K562 (cell line): Measurements from ENCODE around the gene ZNF513. TPM values are rescaled to one million over a fixed set of nuclear protein-coding genes. Genes with fewer than 3 reads are reported as not detected.

Experiments
- ATAC-seq: fragments of 200-7000 bp; cut with Tn5 transposase; 3 replicates; pipeline ENCODE4 v1.9.1; 2020; ENCODE audit warnings: moderate library complexity
- BruUV-seq: library from RNA; stranded (reverse); fragments of 400-500 nt; replicated peaks from 2 replicates; lab custom pipeline; 2021; lab: Mats Ljungman, UMichigan
- CTCF ChIA-PET: fragments of 300-600 bp; formaldehyde crosslinking; extraction: SDS; loops from one replicate; lab custom pipeline; 2021; ENCODE audit warnings: low intra/inter-chr PET ratio; lab: Yijun Ruan, JAX
- POLR2A ChIA-PET: fragments of 300-600, 350-650 bp; sonication (Branson Sonifier 250); formaldehyde crosslinking; extraction: SDS; loops from one replicate; lab custom pipeline; 2021; ENCODE audit warnings: antibody characterized with exemption, inconsistent platforms; lab: Yijun Ruan, JAX
- DNase-seq, 4 experiments: peaks; one replicate each; pipeline versions ENCODE4 v3.0.0 to v3.0.0-alpha.2; 2011 to 2018; ENCODE audit warnings: low spot score in 3 of 4, mixed read lengths in 3 of 4; ENCODE audit errors: extremely low read depth in 1 of 4
- FAIRE-seq: peaks from 2 replicates; lab custom pipeline; 2011; peaks lifted over from hg19 to GRCh38; lab: Jason Lieb, UNC
- H2AFZ ChIP-seq: 2 replicates; pipeline ENCODE4 v1.6.0; 2011; ENCODE audit warnings: low read depth, low read length, control low read depth, inconsistent platforms
- H3K27ac ChIP-seq: fragments of 200-600 bp; 3 replicates; pipeline ENCODE4 v1.8.0; 2011; ENCODE audit warnings: low read depth, mild to moderate bottlenecking, control low read depth, inconsistent platforms, low read length, moderate library complexity, mixed read lengths; ENCODE audit errors: extremely low read depth
- H3K27me3 ChIP-seq, 2 experiments: fragments of 300-600 bp in 1 of 2; 2 replicates in 1 of 2; 3 replicates in 1 of 2; pipeline versions ENCODE4 v1.6.0 to v1.8.0; 2011; ENCODE audit warnings: inconsistent platforms in 2 of 2, low read length in 2 of 2, mild to moderate bottlenecking in 1 of 2, mixed read lengths in 1 of 2, moderate library complexity in 1 of 2; ENCODE audit not compliant: control insufficient read depth in 2 of 2, insufficient read depth in 2 of 2
- H3K36me3 ChIP-seq: fragments of 300-600 bp; 3 replicates; pipeline ENCODE4 v1.8.0; 2011; ENCODE audit warnings: mild to moderate bottlenecking, low read length, inconsistent platforms; ENCODE audit not compliant: control insufficient read depth, insufficient read depth
- H3K4me1 ChIP-seq, 2 experiments: fragments of 200-600 bp in 1 of 2; replicated peaks in 1 of 2; 2 replicates in 1 of 2; 3 replicates in 1 of 2; pipeline versions ENCODE4 v1.5.1 to v1.8.0; 2011; ENCODE audit warnings: inconsistent platforms in 2 of 2, low read length in 2 of 2, mild to moderate bottlenecking in 1 of 2, mixed read lengths in 1 of 2, moderate library complexity in 1 of 2; ENCODE audit not compliant: control insufficient read depth in 2 of 2, insufficient read depth in 2 of 2
- H3K4me2 ChIP-seq: 2 replicates; pipeline ENCODE4 v1.6.1; 2011; ENCODE audit warnings: low read length, control low read depth, inconsistent platforms, mixed read lengths; ENCODE audit not compliant: insufficient read depth
- H3K4me3 ChIP-seq: fragments of 200-600 bp; sonication (generic), shearing (Covaris generic); 2 replicates; pipeline ENCODE4 v1.5.1; 2016; ENCODE audit warnings: control low read depth, inconsistent platforms
- H3K79me2 ChIP-seq: fragments of 200-600 bp; 3 replicates; pipeline ENCODE4 v1.8.0; 2011; ENCODE audit warnings: low read length, inconsistent platforms; ENCODE audit not compliant: control insufficient read depth, insufficient read depth
- H3K9ac ChIP-seq, 2 experiments: 2 replicates each; pipeline versions ENCODE4 v1.6.0 to v1.6.1; 2011; ENCODE audit warnings: low read depth in 2 of 2, low read length in 2 of 2, control low read depth in 1 of 2, inconsistent platforms in 1 of 2, mild to moderate bottlenecking in 1 of 2, mixed read lengths in 1 of 2; ENCODE audit not compliant: insufficient read depth in 1 of 2
- H3K9me1 ChIP-seq: one replicate; pipeline ENCODE4 v1.6.0; 2011; ENCODE audit warnings: inconsistent platforms, mild to moderate bottlenecking, low read length, moderate library complexity; ENCODE audit not compliant: control insufficient read depth, insufficient read depth
- H3K9me3 ChIP-seq: replicated peaks from 2 replicates; pipeline ENCODE4 v1.5.1; 2011; ENCODE audit warnings: low read depth, low read length, inconsistent platforms; ENCODE audit not compliant: control insufficient read depth, insufficient read depth
- H4K20me1 ChIP-seq: replicated peaks from 2 replicates; pipeline ENCODE4 v1.6.1; 2011; ENCODE audit warnings: low read length, inconsistent platforms, mixed read lengths; ENCODE audit not compliant: control insufficient read depth, insufficient read depth
- CXXC5 ChIP-seq: fragments of 250-450 bp; sonication (Bioruptor Pico); IDR thresholded peaks from 2 replicates; pipeline ENCODE4 v1.8.0; 2022; ENCODE audit warnings: inconsistent platforms, mild to moderate bottlenecking, moderate library complexity
- ETS2 ChIP-seq: IDR thresholded peaks from 2 replicates; pipeline ENCODE4 v1.6.1; 2016; ENCODE audit warnings: borderline replicate concordance, missing genetic modification characterization, mild to moderate bottlenecking, moderate library complexity, missing compliant biosample characterization; ENCODE audit not compliant: poor library complexity, severe bottlenecking
- POLR2G ChIP-seq: fragments of 200-400 bp; formaldehyde crosslinking; IDR thresholded peaks from 2 replicates; pipeline ENCODE4 v1.6.1; 2017; ENCODE audit warnings: low read depth, mild to moderate bottlenecking, antibody characterized with exemption, low read length, moderate library complexity
- PREB ChIP-seq: sonication (generic); formaldehyde crosslinking; IDR thresholded peaks from 2 replicates; pipeline ENCODE4 v1.8.1; 2023; ENCODE audit warnings: mild to moderate bottlenecking, missing genetic modification reagents
- ZBTB33 ChIP-seq: sonication (generic); formaldehyde crosslinking; IDR thresholded peaks from 2 replicates; pipeline ENCODE4 v1.8.1; 2023; ENCODE audit warnings: mild to moderate bottlenecking, missing genetic modification reagents
- WGBS: fragments of 100-300 bp; shearing (Covaris generic); methylation state at CpG from one replicate; pipeline ENCODE4 v1.1.6; 2016; ENCODE audit warnings: low coverage, mixed read lengths; ENCODE audit not compliant: insufficient coverage; ENCODE audit errors: missing lambda C conversion rate; 5-methylcytosine and 5-hydroxymethylcytosine counted together
- in situ Hi-C: fragments of 300-500 bp; cut with MboI; formaldehyde crosslinking; loops from 4 replicates; pipeline ENCODE4 v1.15.0; 2018; ENCODE audit warnings: inconsistent platforms, mixed read lengths
- intact Hi-C: fragments of 100-400 bp; cut with micrococcal nuclease; formaldehyde crosslinking; loops from 2 replicates; pipeline ENCODE4 v1.14.2; 2022
- polyA plus RNA-seq, 8 experiments: library from polyadenylated mRNA; depleted of rRNA in 4 of 8; stranded (reverse) in 5 of 8; unstranded in 3 of 8; fragments of >200 nt; fragmentation: Nextera tagmentation in 2 of 8; fragmentation: Illumina TruSeq in 1 of 8; extraction: Ambion mirVana in 2 of 8; extraction: Trizol in 1 of 8; gene quantifications; 2 replicates each; pipeline versions ENCODE4 v1.2.1 to v1.2.3, GENCODE V29; 2011 to 2014; ENCODE audit warnings: inconsistent platforms in 1 of 8, missing spikeins in 1 of 8
- total RNA-seq, 7 experiments: library from RNA; depleted of rRNA in 6 of 7; stranded (reverse); fragments of >200 nt in 6 of 7; fragmentation: Illumina TruSeq in 2 of 7; extraction: Trizol in 2 of 7; gene quantifications; 2 replicates each; pipeline versions ENCODE4 v1.2.1 to v1.2.3, GENCODE V29; 2011 to 2021; ENCODE audit warnings: low replicate concordance in 1 of 7

Gene ZNF513
- total and polyA plus RNA-seq, 9 of the 15 experiments (the other 6 are each of a cell fraction or from before 2014, with no cell fraction given): 0.04 to 13.6 (median 4.4) TPM

GRCh38 chr2:27393225-27393624, 12.7 kb upstream of the ZNF513 start:
- intact Hi-C loops: no loop called here

More at GRCh38 chr2:27393225-27393624, 12.7 kb upstream of the ZNF513 start:
- in situ Hi-C loops: no loop called here
- H3K4me3 ChIP-seq: no peak overlapping the region
- no peak overlapping the region for H3K9ac ChIP-seq
- no peaks in the 10 kb centered on the region for H3K9me3 ChIP-seq
- no peak overlapping the region for H2AFZ ChIP-seq
- no peaks in the 10 kb centered on the region for H3K9me1 ChIP-seq
- FAIRE-seq (no peak), DNase-seq (no peak), ATAC-seq (no peak)
- H4K20me1 ChIP-seq: no peaks in the 10 kb centered on the region; the same call in 1 of the 2 replicates
- H3K27me3 ChIP-seq: no peaks in the 10 kb centered on the region
- H3K36me3 ChIP-seq: peaks cover 43% of the 10 kb centered on the region; the same call in 2 of the 3 replicates
- no TSS peak for BruUV-seq
- peaks cover 0 to 5% of the 10 kb centered on the region in 2 experiments; a peak in 3 of 5 replicates for H3K4me1 ChIP-seq
- peaks cover 92% of the 10 kb centered on the region for H3K79me2 ChIP-seq
- POLR2A ChIA-PET: interaction anchor here (1.2 kb wide), 1 partner anchor 35 kb away, joined by 4 read pairs; no protein-coding TSS in a partner anchor
- 97% methylated on average over 7 of the region's 33 CpGs for WGBS
- TF ChIP-seq CXXC5: no peak
- TF ChIP-seq ZBTB33 (CRISPR knock-in tag): peak; percentile 80; the same call in 1 of the 2 replicates
- no peak for TF ChIP-seq PREB (CRISPR knock-in tag)
- no peak for TF ChIP-seq ETS2 (tag)
- TF ChIP-seq POLR2G: 0 out of 2 replicates have a peak, but pooled peaks have one; percentile 27
- no peak overlapping the region for H3K4me2 ChIP-seq
- CTCF ChIA-PET: no interaction called here
- no peak overlapping the region for H3K27ac ChIP-seq
